DMS153 treated with DMSO at 0.1 percent for 48 hours (cell line): Measurements from ENCODE around the gene SLC9A3.
A peak's percentile ranks its signal among the peaks of the same experiment; 100 is the strongest.

Experiments
- DNase-seq: peaks from one replicate; lab custom pipeline; 2025; ENCODE audit not compliant: unreplicated experiment; lab: John Stamatoyannopoulos, UW

SLC9A3 gene

GRCh38 chr5:527646-528628 is 3.7 kb upstream of the SLC9A3 start:
- no peak for DNase-seq

- no peak for DNase-seq
Observed at GRCh38 chr5:526456-527088, 2.3 kb upstream of the SLC9A3 start.

- no peak for DNase-seq
Observed at GRCh38 chr5:525916-526315, 1.7 kb upstream of the SLC9A3 start.

GRCh38 chr5:524973-525761 is 918 bp upstream of the SLC9A3 start:
- no peak for DNase-seq

- no peak for DNase-seq
Observed at GRCh38 chr5:523441-524222, 617 bp downstream of the SLC9A3 start.

- DNase-seq = peak; percentile 69
Observed at GRCh38 chr5:522899-523440, 1.3 kb downstream of the SLC9A3 start.

- no peak for DNase-seq
Observed at GRCh38 chr5:522116-522515, 2.1 kb downstream of the SLC9A3 start.

GRCh38 chr5:521680-522079 is 2.6 kb downstream of the SLC9A3 start:
- no peak for DNase-seq

- DNase-seq = no peak
Observed at GRCh38 chr5:520850-521226, 3.4 kb downstream of the SLC9A3 start.

GRCh38 chr5:520196-520849 is 3.9 kb downstream of the SLC9A3 start:
- no peak for DNase-seq

- no peak for DNase-seq
Observed at GRCh38 chr5:518721-519120, 5.5 kb downstream of the SLC9A3 start.

GRCh38 chr5:517535-518100 is 6.6 kb downstream of the SLC9A3 start:
- no peak for DNase-seq

GRCh38 chr5:516980-517379 is 7.3 kb downstream of the SLC9A3 start:
- no peak for DNase-seq

- DNase-seq = no peak
Observed at GRCh38 chr5:516338-516925, 7.8 kb downstream of the SLC9A3 start.

- DNase-seq = no peak
Observed at GRCh38 chr5:515273-515836, 8.9 kb downstream of the SLC9A3 start.

GRCh38 chr5:514673-515072 is 9.6 kb downstream of the SLC9A3 start:
- DNase-seq = no peak

GRCh38 chr5:514101-514485 is 10.2 kb downstream of the SLC9A3 start:
- no peak for DNase-seq

GRCh38 chr5:513216-514100 is 10.8 kb downstream of the SLC9A3 start:
- DNase-seq = no peak
